Thyroid gland (tissue), 4 donors: ENCODE measurements around the gene DLG3. TPM values are rescaled to one million over a fixed set of nuclear protein-coding genes. Genes with fewer than 3 reads are reported as not detected.

Experiments
- DNase-seq, 2 donors: peaks; one replicate each; pipeline ENCODE4 v3.0.0-alpha.2; 2019
- H3K27ac ChIP-seq, 3 donors: fragments of 200-600 bp; sonication (generic); 1 replicate in 2 of 3; 2 replicates in 1 of 3; pipeline ENCODE4 v1.5.1; 2016 to 2019; ENCODE audit warnings: mild to moderate bottlenecking in 1 of 3, moderate library complexity in 1 of 3
- H3K27me3 ChIP-seq: fragments of 200-600 bp; sonication (generic); one replicate; pipeline ENCODE4 v1.5.1; 2019
- H3K36me3 ChIP-seq, 2 donors: fragments of 200-600 bp; sonication (generic); one replicate each; pipeline ENCODE4 v1.5.1; 2016 to 2019
- H3K4me1 ChIP-seq, 2 donors: fragments of 200-600 bp; sonication (generic); one replicate each; pipeline ENCODE4 v1.5.1; 2017 to 2019
- H3K4me3 ChIP-seq, 3 donors: fragments of 200-600 bp; sonication (generic); replicated peaks in 1 of 3; 1 replicate in 2 of 3; 2 replicates in 1 of 3; pipeline ENCODE4 v1.5.1; 2016; ENCODE audit warnings: mild to moderate bottlenecking in 1 of 3
- H3K9me3 ChIP-seq: fragments of 200-600 bp; sonication (generic); one replicate; pipeline ENCODE4 v1.5.1; 2017
- CTCF ChIP-seq, 6 experiments: fragments of 200-600 bp in 3 of 6; fragments of 450-650 bp in 3 of 6; sonication (generic) in 3 of 6; IDR thresholded peaks; one replicate each; pipeline ENCODE4 v1.5.1; 2016 to 2019; ENCODE audit warnings: antibody characterized with exemption in 6 of 6, mild to moderate bottlenecking in 2 of 6, inconsistent platforms in 1 of 6, moderate library complexity in 1 of 6
- POLR2A ChIP-seq, 2 donors: fragments of 450-650 bp; IDR thresholded peaks; one replicate each; pipeline ENCODE4 v1.6.1; 2017; ENCODE audit warnings: antibody characterized with exemption in 2 of 2, mild to moderate bottlenecking in 2 of 2, moderate library complexity in 1 of 2
- WGBS, 2 donors: methylation state at CpG; one replicate each; pipeline ENCODE4 v1.1.5; 2017; 5-methylcytosine and 5-hydroxymethylcytosine counted together
- intact Hi-C: fragments of 100-400 bp; cut with DNase I; formaldehyde crosslinking; loops from one replicate; pipeline ENCODE4 v1.15.1; 2023
- total RNA-seq, 4 donors: library from RNA; depleted of rRNA; stranded (reverse); fragments of >200 nt; gene quantifications; one replicate each; pipeline ENCODE4 v1.2.3, GENCODE V29; 2016

DLG3 gene
- total RNA-seq, 4 donors from 2014 or later, result 31.4 to 79.5 (median 61.9) TPM

DNA sequence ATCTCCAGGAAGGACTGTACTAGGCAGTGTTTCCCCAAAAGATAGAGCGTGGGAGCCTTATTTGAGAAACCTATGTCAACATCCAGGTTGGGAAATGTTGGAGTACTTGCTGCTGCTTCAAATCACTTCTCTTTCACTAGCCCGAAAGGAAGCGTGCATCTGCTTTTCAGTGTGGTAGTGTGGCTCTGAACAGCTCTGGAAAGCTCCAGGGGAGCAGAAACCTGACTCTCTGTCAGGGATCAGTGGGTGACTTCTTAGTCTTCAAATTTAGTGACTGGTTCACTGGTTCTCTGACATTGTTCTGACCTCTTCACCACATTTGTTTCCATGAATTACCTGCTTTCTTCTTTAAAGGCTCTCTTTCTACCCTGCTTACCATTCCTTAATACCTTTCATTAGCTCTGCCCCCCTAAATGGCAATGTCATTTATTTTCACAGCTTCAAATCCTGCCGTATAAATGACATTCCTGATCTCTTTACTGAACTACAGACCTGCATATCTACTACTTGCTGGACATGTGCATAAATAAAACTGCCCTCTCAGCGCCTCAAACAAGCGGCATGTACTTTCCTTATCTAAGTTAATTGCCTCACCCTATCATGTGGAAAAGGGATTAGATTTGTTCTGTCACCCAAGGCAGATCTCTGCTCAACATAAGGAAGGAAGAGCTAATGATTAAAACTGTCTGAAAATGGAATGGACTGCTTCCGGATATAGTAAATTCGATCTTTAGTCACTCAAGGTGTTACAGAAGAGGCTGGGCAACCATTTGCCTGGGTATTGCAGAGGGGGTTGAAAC lies 37.0 kb downstream of the DLG3 start:
- TF ChIP-seq POLR2A (IDR thresholded peaks at IDR 0.05), result peak in 1 of 2 donors; percentile 39
- no peak for TF ChIP-seq CTCF (IDR thresholded peaks at IDR 0.05)
- Histone ChIP-seq H3K4me1 (peaks cover 30 to 75% of the 10 kb centered on the region in 2 donors), H3K4me3 (no peak overlapping the region), H3K36me3 (no peaks in the 10 kb centered on the region), H3K27ac (peak overlapping the region; percentile 79 to 85 (median 84)), H3K27me3 (no peaks in the 10 kb centered on the region), H3K9me3 (no peaks in the 10 kb centered on the region)
- WGBS, 2 donors, result 38 to 51% methylated on average over 8 of the region's 8 CpGs
- intact Hi-C loops, result no loop called here
- DNase-seq, result peak; percentile 65 to 68

- TF ChIP-seq POLR2A (IDR thresholded peaks at IDR 0.05) (no peak), CTCF (IDR thresholded peaks at IDR 0.05) (no peak)
- no peak for DNase-seq
- 100% methylated on average over 2 of the region's 2 CpGs; no CpG with 5 or more reads in 1 of the 2 donors for WGBS, 2 donors
- intact Hi-C loops, result no loop called here
- Histone ChIP-seq H3K9me3 (no peaks in the 10 kb centered on the region), H3K27me3 (no peaks in the 10 kb centered on the region), H3K4me1 (peaks cover 30 to 72% of the 10 kb centered on the region in 2 donors), H3K27ac (peak overlapping the region; percentile 77 to 84 (median 79)), H3K4me3 (no peak overlapping the region), H3K36me3 (no peaks in the 10 kb centered on the region)
Observed at GRCh38 chrX:70482300-70482699, 37.7 kb downstream of the DLG3 start.

GRCh38 chrX:70485466-70485865 lies 40.8 kb downstream of the DLG3 start:
- Histone ChIP-seq H3K27me3 (no peaks in the 10 kb centered on the region), H3K4me3 (no peak overlapping the region), H3K9me3 (no peaks in the 10 kb centered on the region), H3K4me1 (peaks cover 23 to 40% of the 10 kb centered on the region in 2 donors), H3K27ac (peak overlapping the region; percentile 57 to 79 (median 71)), H3K36me3 (no peaks in the 10 kb centered on the region)
- TF ChIP-seq POLR2A (IDR thresholded peaks at IDR 0.05), result no peak
- no peak for TF ChIP-seq CTCF (IDR thresholded peaks at IDR 0.05)
- intact Hi-C loops, result no loop called here
- peak; percentile 51 for DNase-seq
- 37 to 43% methylated on average over 7 of the region's 7 CpGs for WGBS, 2 donors

GRCh38 chrX:70488856-70489255 lies 44.2 kb downstream of the DLG3 start:
- peaks cover 14 to 17% of the 10 kb centered on the region in 2 donors for H3K4me1 ChIP-seq
- TF ChIP-seq CTCF (IDR thresholded peaks at IDR 0.05) (no peak), POLR2A (IDR thresholded peaks at IDR 0.05) (no peak)
- H3K27ac ChIP-seq, result no peak overlapping the region
- 85 to 88% methylated on average over 2 of the region's 2 CpGs for WGBS, 2 donors
- no peaks in the 10 kb centered on the region for H3K27me3 ChIP-seq
- no peak overlapping the region for H3K4me3 ChIP-seq
- no peaks in the 10 kb centered on the region for H3K36me3 ChIP-seq
- DNase-seq, result no peak
- intact Hi-C loops, result no loop called here
- no peaks in the 10 kb centered on the region for H3K9me3 ChIP-seq

GRCh38 chrX:70494441-70494840 lies 49.8 kb downstream of the DLG3 start:
- peaks cover 0 to 3% of the 10 kb centered on the region in 2 donors for H3K36me3 ChIP-seq
- TF ChIP-seq POLR2A (IDR thresholded peaks at IDR 0.05) (no peak), CTCF (IDR thresholded peaks at IDR 0.05) (no peak)
- no peaks in the 10 kb centered on the region for H3K9me3 ChIP-seq
- peaks cover 0 to 5% of the 10 kb centered on the region in 2 donors for H3K4me1 ChIP-seq
- WGBS, 2 donors, result 92% methylated on average over 2 of the region's 4 CpGs; no CpG with 5 or more reads in 1 of the 2 donors
- H3K4me3 ChIP-seq, result no peak overlapping the region
- H3K27ac ChIP-seq, result no peak overlapping the region
- no peaks in the 10 kb centered on the region for H3K27me3 ChIP-seq
- no peak for DNase-seq
- intact Hi-C loops, result no loop called here
